SK-N-SH (cell line): ENCODE data around the gene TBXT. TPM values are rescaled to one million over a fixed set of nuclear protein-coding genes. Genes with fewer than 3 reads are reported as not detected.
"Not testable (repeated sequence)": the region's sequence is repeated elsewhere in the genome, so short reads cannot be mapped to it uniquely, and the experiment has no call there.

Experiments used
- CTCF ChIA-PET: fragments of 300-600, 350-600 bp; formaldehyde crosslinking; extraction: SDS; loops from one replicate; lab custom pipeline; 2021; lab: Yijun Ruan, JAX
- POLR2A ChIA-PET: fragments of 350-600 bp; sonication (Branson Sonifier 250); formaldehyde crosslinking; extraction: SDS; loops from one replicate; lab custom pipeline; 2020; ENCODE audit warnings: antibody characterized with exemption, inconsistent platforms; lab: Yijun Ruan, JAX
- DNase-seq: peaks from one replicate; pipeline ENCODE4 v3.0.0; 2012
- H2AFZ ChIP-seq: fragments of 200-600 bp; sonication (generic); 2 replicates; pipeline ENCODE4 v1.8.1; 2016; ENCODE audit warnings: antibody characterized with exemption, mild to moderate bottlenecking, low read depth
- H3F3A ChIP-seq: fragments of 200-600 bp; sonication (generic); replicated peaks from 2 replicates; pipeline ENCODE3; 2016; ENCODE audit warnings: antibody characterized with exemption, mild to moderate bottlenecking; ENCODE audit not compliant: insufficient read depth
- H3K27ac ChIP-seq, 2 experiments: fragments of 200-500 bp in 1 of 2; fragments of 200-600 bp in 1 of 2; sonication (Bioruptor generic) in 1 of 2; sonication (generic), shearing (Covaris generic) in 1 of 2; 2 replicates each; pipeline versions ENCODE4 v1.5.1 to v1.6.1; 2014 to 2016; ENCODE audit warnings: low read depth in 2 of 2, inconsistent platforms in 1 of 2, low read length in 1 of 2, mild to moderate bottlenecking in 1 of 2, mixed read lengths in 1 of 2
- H3K27me3 ChIP-seq: fragments of 200-600 bp; sonication (generic), shearing (Covaris generic); 2 replicates; pipeline ENCODE4 v1.6.1; 2016; ENCODE audit warnings: mixed run types; ENCODE audit not compliant: insufficient read depth
- H3K36me3 ChIP-seq, 2 experiments: fragments of 200-500 bp in 1 of 2; fragments of 200-600 bp in 1 of 2; sonication (Bioruptor generic) in 1 of 2; sonication (generic) in 1 of 2; replicated peaks in 1 of 2; 2 replicates each; pipeline versions ENCODE3 to v1.5.1; 2014 to 2016; ENCODE audit warnings: low read length in 1 of 2, mild to moderate bottlenecking in 1 of 2; ENCODE audit not compliant: insufficient read depth in 2 of 2, control insufficient read depth in 1 of 2
- H3K4me1 ChIP-seq, 2 experiments: fragments of 200-500 bp in 1 of 2; fragments of 200-600 bp in 1 of 2; sonication (Bioruptor generic) in 1 of 2; sonication (generic), shearing (Covaris generic) in 1 of 2; 2 replicates each; pipeline versions ENCODE4 v1.5.1 to v1.6.1; 2014 to 2016; ENCODE audit warnings: low read depth in 1 of 2, low read length in 1 of 2, mixed run types in 1 of 2; ENCODE audit not compliant: insufficient read depth in 2 of 2, control insufficient read depth in 1 of 2
- H3K4me2 ChIP-seq: fragments of 200-600 bp; sonication (generic), shearing (Covaris generic); 2 replicates; pipeline ENCODE4 v1.6.1; 2017; ENCODE audit warnings: mixed run types
- H3K4me3 ChIP-seq, 2 experiments: fragments of 200-500 bp in 1 of 2; fragments of 200-600 bp in 1 of 2; sonication (Bioruptor generic) in 1 of 2; sonication (generic), shearing (Covaris generic) in 1 of 2; 2 replicates each; pipeline versions ENCODE4 v1.5.1 to v1.8.1; 2014 to 2016; ENCODE audit warnings: low read depth in 2 of 2, inconsistent platforms in 1 of 2, low read length in 1 of 2, mild to moderate bottlenecking in 1 of 2, mixed read lengths in 1 of 2, moderate library complexity in 1 of 2
- H3K79me2 ChIP-seq: fragments of 200-600 bp; sonication (generic); 2 replicates; pipeline ENCODE4 v1.8.1; 2017; ENCODE audit warnings: mild to moderate bottlenecking; ENCODE audit not compliant: insufficient read depth
- H3K9ac ChIP-seq: fragments of 200-600 bp; sonication (generic); 2 replicates; pipeline ENCODE4 v1.6.1; 2017; ENCODE audit warnings: mixed run types
- H3K9me2 ChIP-seq: fragments of 200-600 bp; sonication (generic); 2 replicates; pipeline ENCODE4 v1.6.1; 2017; ENCODE audit warnings: mixed run types
- H3K9me3 ChIP-seq: fragments of 200-600 bp; sonication (generic); 2 replicates; pipeline ENCODE4 v1.6.1; 2017; ENCODE audit warnings: mixed run types, mild to moderate bottlenecking, moderate library complexity
- H4K20me1 ChIP-seq: fragments of 200-600 bp; sonication (generic); 2 replicates; pipeline ENCODE4 v1.6.1; 2017; ENCODE audit warnings: mild to moderate bottlenecking, mixed run types; ENCODE audit not compliant: insufficient read depth
- CHD2 ChIP-seq: fragments of 150-350 bp; IDR thresholded peaks from 2 replicates; pipeline ENCODE4 v1.6.1; 2018; ENCODE audit warnings: low read length; ENCODE audit not compliant: partially characterized antibody
- CTCF ChIP-seq: fragments of 200-600 bp; sonication (generic); IDR thresholded peaks from 2 replicates; pipeline ENCODE4 v1.6.1; 2017; ENCODE audit warnings: antibody characterized with exemption, mild to moderate bottlenecking, moderate library complexity
- ELF1 ChIP-seq: IDR thresholded peaks from 2 replicates; pipeline ENCODE4 v1.4.0; 2012
- EZH2phosphoT487 ChIP-seq: fragments of 200-600 bp; sonication (generic); IDR thresholded peaks from 2 replicates; pipeline ENCODE4 v1.6.1; 2017; ENCODE audit warnings: low read depth, mixed run types, mild to moderate bottlenecking, antibody characterized with exemption, moderate library complexity, borderline replicate concordance
- FOSL2 ChIP-seq: IDR thresholded peaks from 2 replicates; pipeline ENCODE4 v1.4.0; 2012; ENCODE audit warnings: low read depth, mild to moderate bottlenecking, moderate library complexity, borderline replicate concordance
- FOXJ3 ChIP-seq: sonication (generic); formaldehyde crosslinking; IDR thresholded peaks from 2 replicates; pipeline ENCODE4 v1.5.1; 2020; ENCODE audit warnings: mild to moderate bottlenecking, missing genetic modification reagents
- FOXM1 ChIP-seq: IDR thresholded peaks from 2 replicates; pipeline ENCODE4 v1.4.0; 2012; ENCODE audit warnings: low read depth, mild to moderate bottlenecking
- JUND ChIP-seq: IDR thresholded peaks from 2 replicates; pipeline ENCODE4 v1.4.0; 2012
- MEF2A ChIP-seq: IDR thresholded peaks from 2 replicates; pipeline ENCODE4 v1.4.0; 2012; ENCODE audit warnings: low read depth, borderline replicate concordance
- MXI1 ChIP-seq: IDR thresholded peaks from 2 replicates; pipeline ENCODE4 v1.6.1; 2012; ENCODE audit warnings: mild to moderate bottlenecking, low read depth, low read length, improper control_type of control experiment
- NFIC ChIP-seq: IDR thresholded peaks from 2 replicates; pipeline ENCODE4 v1.4.0; 2012; ENCODE audit warnings: borderline replicate concordance
- NRF1 ChIP-seq: IDR thresholded peaks from 2 replicates; pipeline ENCODE4 v1.6.1; 2012; ENCODE audit warnings: low read depth, mild to moderate bottlenecking, low read length
- POLR2AphosphoS5 ChIP-seq: IDR thresholded peaks from 2 replicates; pipeline ENCODE4 v1.6.1; 2012; ENCODE audit warnings: low read depth, low read length
- REST ChIP-seq: IDR thresholded peaks from 2 replicates; pipeline ENCODE4 v1.6.1; 2012; ENCODE audit warnings: mild to moderate bottlenecking, low read depth, low read length, moderate library complexity
- RFX5 ChIP-seq: IDR thresholded peaks from 2 replicates; pipeline ENCODE4 v1.6.1; 2012; ENCODE audit warnings: mild to moderate bottlenecking, improper control_type of control experiment, low read length
- RXRA ChIP-seq: IDR thresholded peaks from 2 replicates; pipeline ENCODE4 v1.4.0; 2012; ENCODE audit warnings: low read depth, mild to moderate bottlenecking, borderline replicate concordance
- SIN3A ChIP-seq: IDR thresholded peaks from 2 replicates; pipeline ENCODE4 v1.6.1; 2012; ENCODE audit warnings: low read depth, mild to moderate bottlenecking, low read length, moderate library complexity, borderline replicate concordance
- TAF1 ChIP-seq: IDR thresholded peaks from 2 replicates; pipeline ENCODE4 v1.6.1; 2012; ENCODE audit warnings: low read depth, mild to moderate bottlenecking, low read length, moderate library complexity, borderline replicate concordance
- TCF12 ChIP-seq: IDR thresholded peaks from 2 replicates; pipeline ENCODE4 v1.4.0; 2012
- YY1 ChIP-seq: IDR thresholded peaks from 2 replicates; pipeline ENCODE4 v1.4.0; 2012; ENCODE audit warnings: low read depth, mild to moderate bottlenecking
- WGBS: methylation state at CpG from one replicate; pipeline ENCODE4 v1.1.6; 2017; ENCODE audit warnings: low lambda C conversion rate; 5-methylcytosine and 5-hydroxymethylcytosine counted together
- polyA plus RNA-seq, 3 experiments: library from polyadenylated mRNA; depleted of rRNA; stranded (reverse); fragments of >200 nt; gene quantifications; 2 replicates each; pipeline ENCODE4 v1.2.3, GENCODE V29; 2012

The TBXT gene
- polyA plus RNA-seq, 1 of the 3 experiments (the other 2 are of a cell fraction): not detected

GRCh38 chr6:166179704-166180103, 12.1 kb upstream of the TBXT start:
- DNase-seq: no peak
- no peak overlapping the region for H3K27ac ChIP-seq
- no peaks in the 10 kb centered on the region for H3K4me1 ChIP-seq
- no peaks in the 10 kb centered on the region for H3K9me3 ChIP-seq
- no peaks in the 10 kb centered on the region for H3K9me2 ChIP-seq
- no peaks in the 10 kb centered on the region for H3K36me3 ChIP-seq
- H3K79me2 ChIP-seq: no peaks in the 10 kb centered on the region
- TF ChIP-seq NFIC: no peak
- no peak for TF ChIP-seq FOXM1
- no peak for TF ChIP-seq CHD2
- no peak for TF ChIP-seq EZH2phosphoT487
- TF ChIP-seq RFX5: no peak
- TF ChIP-seq MEF2A: no peak
- TF ChIP-seq TCF12: no peak
- TF ChIP-seq FOXJ3 (CRISPR knock-in tag): no peak
- no peak for TF ChIP-seq MXI1
- no peak for TF ChIP-seq NRF1
- no peak for TF ChIP-seq TAF1
- no peak overlapping the region for H2AFZ ChIP-seq
- no peak overlapping the region for H3K4me2 ChIP-seq
- ChIA-PET POLR2A (no interaction called here), CTCF (no interaction called here)
- H3K27me3 ChIP-seq: no peaks in the 10 kb centered on the region; the same call in 1 of the 2 replicates
- H3K4me3 ChIP-seq: no peak overlapping the region
- no peak overlapping the region for H3K9ac ChIP-seq
- H3F3A ChIP-seq: no peaks in the 10 kb centered on the region
- no peaks in the 10 kb centered on the region for H4K20me1 ChIP-seq
- WGBS: 20% methylated on average over 6 of the region's 6 CpGs

GRCh38 chr6:166176106-166176505, 8.5 kb upstream of the TBXT start:
- Histone ChIP-seq H3F3A (no peaks in the 10 kb centered on the region), H3K4me1 (peaks cover 0 to 3% of the 10 kb centered on the region in 2 experiments; a peak in 2 of 4 replicates), H4K20me1 (no peaks in the 10 kb centered on the region), H2AFZ (no peak overlapping the region), H3K27me3 (peaks cover 16% of the 10 kb centered on the region; the same call in 1 of the 2 replicates), H3K9ac (no peak overlapping the region), H3K79me2 (no peaks in the 10 kb centered on the region), H3K9me3 (no peaks in the 10 kb centered on the region), H3K36me3 (no peaks in the 10 kb centered on the region), H3K27ac (no peak overlapping the region), H3K4me2 (no peak overlapping the region), H3K9me2 (no peaks in the 10 kb centered on the region), H3K4me3 (no peak overlapping the region)
- no peak for DNase-seq
- CTCF ChIA-PET: no interaction called here
- TF ChIP-seq POLR2AphosphoS5: no peak
- no peak for TF ChIP-seq CTCF
- TF ChIP-seq CHD2: no peak
- TF ChIP-seq TAF1: no peak
- TF ChIP-seq JUND: no peak
- TF ChIP-seq NFIC: no peak
- no peak for TF ChIP-seq MXI1
- no peak for TF ChIP-seq REST
- TF ChIP-seq YY1: no peak
- TF ChIP-seq RXRA: no peak
- no peak for TF ChIP-seq ELF1
- no peak for TF ChIP-seq TCF12
- no peak for TF ChIP-seq FOSL2
- no peak for TF ChIP-seq SIN3A
- WGBS: 0% methylated on average over 2 of the region's 2 CpGs
- POLR2A ChIA-PET: no interaction called here

- H3K4me3 ChIP-seq, DNase-seq, H3K9me3 ChIP-seq, H3F3A ChIP-seq, H4K20me1 ChIP-seq, H3K79me2 ChIP-seq, CTCF ChIA-PET, POLR2A ChIA-PET, H3K36me3 ChIP-seq, H3K9ac ChIP-seq, H3K9me2 ChIP-seq, H3K4me2 ChIP-seq, H2AFZ ChIP-seq, H3K4me1 ChIP-seq, H3K27ac ChIP-seq: not testable (repeated sequence)
- H3K27me3 ChIP-seq: peaks cover 26% of the 10 kb centered on the region; the same call in 1 of the 2 replicates
- WGBS: 19% methylated on average over 3 of the region's 3 CpGs
These were observed 7.4 kb upstream of the TBXT start for GRCh38 chr6:166175093-166175492.
